Naive B cell (primary cell): Measurements from ENCODE around the gene MCC. TPM values are rescaled to one million over a fixed set of nuclear protein-coding genes. Genes with fewer than 3 reads are reported as not detected.
"Not testable (repeated sequence)": the region's sequence is repeated elsewhere in the genome, so short reads cannot be mapped to it uniquely, and the experiment has no call there.

Experiments used
- ATAC-seq, 2 donors: fragments of 150-1000 bp; cut with Tn5 transposase; 2 replicates each; pipeline ENCODE4 v1.10.0; 2021; ENCODE audit warnings: low read depth in 2 of 2, mild to moderate bottlenecking in 2 of 2, moderate library complexity in 2 of 2
- DNase-seq: peaks from one replicate; pipeline ENCODE4 v3.0.0; 2022
- H3K27ac Mint-ChIP-seq, 6 donors: one replicate each; pipeline ENCODE4 v1.8.0; 2020 to 2022; ENCODE audit warnings: mild to moderate bottlenecking in 6 of 6, mixed read lengths in 6 of 6, moderate library complexity in 5 of 6, inconsistent platforms in 2 of 6
- H3K27me3 Mint-ChIP-seq, 3 donors: one replicate each; pipeline ENCODE4 v1.8.0; 2021 to 2022; ENCODE audit warnings: mixed read lengths in 3 of 3, mild to moderate bottlenecking in 1 of 3
- H3K36me3 Mint-ChIP-seq, 2 donors: one replicate each; pipeline ENCODE4 v1.8.0; 2020 to 2022; ENCODE audit warnings: mixed read lengths in 2 of 2, inconsistent platforms in 1 of 2, mild to moderate bottlenecking in 1 of 2
- H3K4me1 Mint-ChIP-seq, 3 donors: one replicate each; pipeline ENCODE4 v1.8.0; 2020 to 2022; ENCODE audit warnings: mixed read lengths in 3 of 3, inconsistent platforms in 1 of 3, mild to moderate bottlenecking in 1 of 3, moderate library complexity in 1 of 3
- H3K4me3 Mint-ChIP-seq, 8 donors: one replicate each; pipeline ENCODE4 v1.8.0; 2020 to 2022; ENCODE audit warnings: mild to moderate bottlenecking in 8 of 8, mixed read lengths in 8 of 8, moderate library complexity in 8 of 8, inconsistent platforms in 2 of 8
- H3K9me3 Mint-ChIP-seq, 7 donors: one replicate each; pipeline ENCODE4 v1.8.0; 2020 to 2022; ENCODE audit warnings: mixed read lengths in 7 of 7, mild to moderate bottlenecking in 5 of 7, inconsistent platforms in 2 of 7, moderate library complexity in 1 of 7
- polyA plus RNA-seq, 6 donors: library from polyadenylated mRNA; unstranded; fragments of 300-500 nt; fragmentation: Illumina TruSeq; gene quantifications; one replicate each; pipeline ENCODE4 v1.2.3, GENCODE V29; 2021; ENCODE audit warnings: low read depth in 6 of 6

The MCC gene
- polyA plus RNA-seq, 6 donors from 2014 or later: 0.16 to 0.56 (median 0.31) TPM; not detected in 1

DNA sequence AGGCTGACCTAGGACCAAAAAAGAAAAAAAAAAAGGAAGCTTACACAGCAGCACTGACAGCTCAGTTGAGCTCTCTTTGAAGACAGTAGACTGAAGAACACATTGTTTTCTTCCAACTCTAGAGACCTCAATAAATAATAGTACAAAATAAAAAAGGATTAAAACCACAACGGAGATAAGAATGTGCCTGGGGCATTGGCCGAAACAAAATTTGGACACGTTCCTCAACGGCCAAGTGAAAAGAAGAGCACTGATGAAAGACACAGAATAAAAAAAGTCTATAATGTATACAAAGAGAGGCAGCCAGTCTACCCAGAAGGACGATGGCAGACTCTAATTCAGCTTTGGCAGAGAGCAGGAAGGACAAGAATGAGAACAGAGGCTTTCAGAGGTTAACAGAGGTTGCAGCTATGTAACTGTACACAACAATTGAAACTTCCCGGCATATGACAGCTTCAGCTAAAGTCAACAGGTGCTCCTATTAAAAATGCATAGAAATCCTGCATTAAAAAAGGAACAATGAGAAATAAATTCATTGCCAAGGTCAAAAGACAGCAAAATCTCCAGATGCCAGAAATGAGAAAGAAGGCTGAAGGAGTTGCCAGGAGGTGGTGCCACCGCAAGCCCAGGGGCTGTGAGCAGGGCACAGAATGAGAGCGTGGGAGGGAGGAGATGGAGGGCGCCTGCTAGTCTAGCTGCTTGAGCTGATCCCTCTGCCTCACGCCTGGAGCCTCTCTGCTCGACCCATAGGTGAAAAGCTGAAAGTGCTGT, 397.7 kb downstream of the MCC start:
- Mint-ChIP-seq H3K4me3 (no peak overlapping the region), H3K27me3 (peaks cover 18 to 40% (median 26%) of the 10 kb centered on the region in 3 donors), H3K4me1 (no peaks in the 10 kb centered on the region), H3K9me3 (no peaks in the 10 kb centered on the region), H3K27ac (no peak overlapping the region), H3K36me3 (no peaks in the 10 kb centered on the region)
- ATAC-seq: no peak
- DNase-seq: no peak

DNA sequence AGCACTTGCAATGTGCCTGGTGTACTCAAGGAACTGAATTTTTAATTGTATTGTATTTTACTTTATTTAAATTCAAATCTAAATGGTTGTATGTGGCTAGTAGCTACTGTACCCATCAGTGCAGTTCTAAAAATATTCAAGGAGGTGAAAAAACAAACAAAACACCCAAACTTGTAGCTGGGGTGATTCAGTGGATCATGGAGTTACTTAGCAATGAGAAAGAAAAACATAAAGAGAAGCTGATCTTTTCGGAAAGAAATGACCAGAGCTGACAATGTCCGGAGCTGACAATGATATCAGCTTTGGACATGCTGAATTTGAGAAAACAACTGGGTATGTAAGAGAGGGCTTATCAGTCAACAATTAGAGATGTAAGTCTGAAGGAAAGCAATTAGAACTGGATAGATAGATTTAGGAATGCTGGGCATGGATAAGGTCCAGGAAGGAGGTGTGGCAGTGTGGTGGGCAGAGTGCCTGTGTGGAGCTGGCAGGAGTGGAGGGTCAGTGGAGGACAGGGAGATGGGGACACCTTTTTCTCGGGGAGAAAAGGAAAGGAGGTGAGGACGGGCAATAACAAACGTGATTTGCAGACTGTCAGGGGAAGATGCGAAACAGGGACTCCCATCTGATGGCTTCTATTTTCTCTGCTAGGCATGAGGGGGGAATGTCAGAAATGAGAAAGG, 398.5 kb downstream of the MCC start:
- Mint-ChIP-seq H3K27ac (no peak overlapping the region), H3K36me3 (no peaks in the 10 kb centered on the region), H3K4me3 (no peak overlapping the region), H3K9me3 (no peaks in the 10 kb centered on the region), H3K4me1 (no peaks in the 10 kb centered on the region), H3K27me3 (peaks cover 18 to 40% (median 26%) of the 10 kb centered on the region in 3 donors)
- ATAC-seq (no peak), DNase-seq (no peak)

DNA sequence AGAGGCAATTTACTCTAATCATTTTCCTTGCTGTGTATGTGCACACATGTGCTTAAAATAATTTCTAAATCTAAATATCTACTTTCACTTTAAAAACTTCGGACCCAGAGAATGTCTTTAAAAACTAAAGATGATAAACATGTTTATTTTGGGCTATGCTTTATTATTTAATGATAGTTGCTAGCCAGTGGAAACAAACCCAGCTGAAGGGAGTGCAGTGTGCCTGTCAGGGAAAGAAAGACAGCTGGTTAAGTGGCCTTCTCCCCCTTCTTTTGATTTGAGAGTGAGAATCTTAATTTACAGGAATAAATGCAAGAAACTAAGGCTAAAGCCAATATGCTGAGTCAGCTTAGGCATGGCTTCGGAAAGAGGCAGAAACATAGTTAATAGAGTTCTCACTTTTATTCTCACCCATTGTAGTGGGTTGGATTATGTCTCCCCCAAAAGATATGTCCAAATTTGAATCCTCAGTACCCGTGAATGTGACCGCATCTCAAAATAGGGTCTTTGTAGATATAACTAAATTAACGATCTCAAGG, 400.2 kb downstream of the MCC start:
- no peaks in the 10 kb centered on the region for H3K36me3 Mint-ChIP-seq
- H3K4me1 Mint-ChIP-seq: no peaks in the 10 kb centered on the region
- peaks cover 18 to 41% (median 40%) of the 10 kb centered on the region in 3 donors for H3K27me3 Mint-ChIP-seq
- ATAC-seq (no peak), DNase-seq (no peak)
- H3K27ac Mint-ChIP-seq: no peak overlapping the region
- no peak overlapping the region for H3K4me3 Mint-ChIP-seq
- H3K9me3 Mint-ChIP-seq: no peaks in the 10 kb centered on the region

DNA sequence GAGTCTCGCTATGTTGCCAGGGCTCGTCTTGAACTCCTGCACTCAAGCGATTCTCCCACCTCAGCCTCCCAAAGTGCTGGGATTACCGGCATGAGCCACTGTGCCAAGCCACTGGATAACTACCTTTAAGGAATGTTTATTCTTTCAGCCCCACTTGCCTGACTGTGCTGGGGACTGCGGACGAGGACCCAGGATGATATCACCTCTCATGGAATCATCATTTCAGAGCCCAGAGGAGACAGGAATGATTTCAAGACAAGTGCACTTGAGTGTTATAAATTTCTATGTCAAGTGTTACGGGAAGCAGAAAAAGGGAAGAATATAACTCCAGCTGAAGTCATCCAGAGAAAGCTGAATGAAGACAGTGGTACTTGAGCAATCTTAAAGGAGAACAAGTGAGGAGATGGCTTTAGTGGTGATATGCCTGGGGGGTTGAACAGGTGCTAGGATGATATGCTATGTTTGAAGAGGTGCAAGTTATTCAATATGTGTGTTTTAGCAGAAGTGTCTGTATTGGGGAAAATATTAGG, 402.3 kb downstream of the MCC start:
- Mint-ChIP-seq H3K4me3 (no peak overlapping the region), H3K4me1 (no peaks in the 10 kb centered on the region), H3K27ac (no peak overlapping the region), H3K27me3 (peaks cover 9 to 47% (median 45%) of the 10 kb centered on the region in 3 donors), H3K9me3 (no peaks in the 10 kb centered on the region), H3K36me3 (no peaks in the 10 kb centered on the region)
- DNase-seq (no peak), ATAC-seq (no peak)

DNA sequence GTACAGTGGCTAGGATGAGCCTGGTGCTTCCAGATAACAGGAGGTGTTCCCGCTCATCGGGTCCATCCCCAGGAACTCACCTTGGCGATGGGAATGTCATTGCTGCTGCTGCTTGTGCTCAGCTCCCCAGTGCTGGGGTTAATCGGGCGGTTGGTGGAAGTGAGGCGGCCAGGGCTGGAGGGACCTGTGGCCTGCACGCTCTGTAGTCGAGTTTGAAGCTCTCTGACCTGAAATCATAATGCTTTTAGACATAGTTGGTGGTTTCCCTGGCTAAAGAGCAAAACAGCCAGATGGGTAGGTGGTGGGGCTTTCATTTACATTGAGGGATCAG, 403.2 kb downstream of the MCC start:
- Mint-ChIP-seq H3K36me3 (no peaks in the 10 kb centered on the region), H3K9me3 (peaks cover 0 to 5% (median 0%) of the 10 kb centered on the region in 7 donors)

DNA sequence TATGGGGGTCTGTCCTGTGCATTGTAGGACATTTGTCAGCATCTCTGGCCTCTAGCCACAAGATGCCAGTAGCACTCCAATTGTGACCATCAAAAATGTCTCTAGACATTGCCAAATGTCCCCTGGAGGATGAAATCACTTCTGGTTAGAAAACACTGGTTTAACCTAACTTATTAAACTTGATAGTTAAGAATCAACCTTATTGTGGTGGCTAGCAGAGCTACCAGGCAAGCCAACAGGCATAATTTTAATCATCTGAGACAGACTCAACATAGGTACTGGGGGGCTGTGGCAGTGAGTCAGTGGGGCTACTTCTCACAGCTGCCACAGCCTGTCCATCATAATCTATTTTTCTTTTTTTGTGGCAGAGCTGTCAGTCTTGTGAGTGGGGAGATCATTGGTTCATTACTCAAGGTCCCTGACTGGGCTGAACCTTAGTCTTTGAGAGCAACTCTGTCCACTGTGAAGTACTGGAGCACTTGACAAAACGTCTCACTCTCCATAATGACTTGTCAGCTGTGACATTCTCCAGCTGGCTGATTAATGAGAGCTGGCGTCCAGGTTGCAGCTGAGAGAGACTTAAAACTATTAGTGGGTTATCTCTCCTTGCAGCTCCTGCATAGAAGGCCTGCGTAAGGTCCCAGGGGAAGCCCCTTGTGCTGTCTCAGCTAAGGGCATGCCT, 403.7 kb downstream of the MCC start:
- Mint-ChIP-seq H3K4me1 (no peaks in the 10 kb centered on the region), H3K27ac (no peak overlapping the region), H3K36me3 (no peaks in the 10 kb centered on the region), H3K27me3 (peaks cover 4 to 40% (median 31%) of the 10 kb centered on the region in 3 donors), H3K4me3 (no peak overlapping the region), H3K9me3 (peaks cover 0 to 6% (median 0%) of the 10 kb centered on the region in 7 donors)
- DNase-seq (no peak), ATAC-seq (no peak)

More for the DNA sequence above, 403.2 kb downstream of the MCC start:
- DNase-seq: no peak
- H3K27me3 Mint-ChIP-seq: peaks cover 9 to 45% (median 36%) of the 10 kb centered on the region in 3 donors
- H3K27ac Mint-ChIP-seq: no peak overlapping the region
- H3K4me3 Mint-ChIP-seq: no peak overlapping the region
- H3K4me1 Mint-ChIP-seq: no peaks in the 10 kb centered on the region
- no peak for ATAC-seq

DNA sequence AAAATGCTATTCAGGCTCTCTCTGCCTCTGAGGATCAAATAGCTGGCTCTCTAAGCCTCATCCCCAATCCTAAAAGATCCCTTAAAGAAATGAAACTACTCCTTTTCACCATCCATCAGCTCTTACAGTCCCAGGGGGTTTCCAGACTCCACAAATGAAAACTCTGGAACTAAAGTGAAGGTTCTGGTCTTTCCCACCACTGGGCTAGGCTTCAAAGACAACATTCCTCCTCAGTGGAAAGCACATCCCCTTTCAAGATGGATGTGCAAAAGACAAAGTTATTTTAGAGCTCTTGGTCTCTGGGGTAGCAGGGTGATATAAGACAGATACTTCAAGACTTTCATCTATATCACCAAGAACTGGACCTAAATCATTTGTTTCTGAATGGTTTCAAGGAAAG, 404.8 kb downstream of the MCC start:
- Mint-ChIP-seq H3K36me3 (no peaks in the 10 kb centered on the region), H3K4me1 (no peaks in the 10 kb centered on the region), H3K27me3 (peaks cover 4 to 33% (median 21%) of the 10 kb centered on the region in 3 donors), H3K27ac (no peak overlapping the region), H3K4me3 (no peak overlapping the region), H3K9me3 (peaks cover 0 to 14% (median 2%) of the 10 kb centered on the region in 7 donors)
- no peak for ATAC-seq
- no peak for DNase-seq

DNA sequence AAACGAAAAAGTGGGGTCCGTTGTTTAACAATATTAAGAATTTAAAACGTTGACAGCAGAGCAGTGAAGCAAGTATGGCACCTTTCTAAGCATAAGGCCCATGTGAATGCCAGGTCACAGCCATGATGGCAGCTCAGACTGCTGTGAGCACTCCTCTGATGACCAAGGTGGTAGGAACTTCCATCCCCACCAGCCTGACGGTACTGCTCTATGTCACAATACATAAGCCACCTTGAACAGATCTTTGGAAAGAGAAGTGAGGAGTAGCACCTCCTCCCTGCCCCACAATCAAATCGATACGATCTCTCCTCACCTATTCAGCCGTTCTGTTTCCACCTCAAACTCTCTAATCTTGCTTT, 405.7 kb downstream of the MCC start:
- H3K4me1 Mint-ChIP-seq: no peaks in the 10 kb centered on the region
- H3K27ac Mint-ChIP-seq: no peak overlapping the region
- H3K4me3 Mint-ChIP-seq: no peak overlapping the region
- DNase-seq: no peak
- H3K36me3 Mint-ChIP-seq: peaks cover 0 to 1% of the 10 kb centered on the region in 2 donors
- peaks cover 0 to 14% (median 2%) of the 10 kb centered on the region in 7 donors for H3K9me3 Mint-ChIP-seq
- H3K27me3 Mint-ChIP-seq: peaks cover 4 to 32% (median 17%) of the 10 kb centered on the region in 3 donors
- no peak for ATAC-seq

DNA sequence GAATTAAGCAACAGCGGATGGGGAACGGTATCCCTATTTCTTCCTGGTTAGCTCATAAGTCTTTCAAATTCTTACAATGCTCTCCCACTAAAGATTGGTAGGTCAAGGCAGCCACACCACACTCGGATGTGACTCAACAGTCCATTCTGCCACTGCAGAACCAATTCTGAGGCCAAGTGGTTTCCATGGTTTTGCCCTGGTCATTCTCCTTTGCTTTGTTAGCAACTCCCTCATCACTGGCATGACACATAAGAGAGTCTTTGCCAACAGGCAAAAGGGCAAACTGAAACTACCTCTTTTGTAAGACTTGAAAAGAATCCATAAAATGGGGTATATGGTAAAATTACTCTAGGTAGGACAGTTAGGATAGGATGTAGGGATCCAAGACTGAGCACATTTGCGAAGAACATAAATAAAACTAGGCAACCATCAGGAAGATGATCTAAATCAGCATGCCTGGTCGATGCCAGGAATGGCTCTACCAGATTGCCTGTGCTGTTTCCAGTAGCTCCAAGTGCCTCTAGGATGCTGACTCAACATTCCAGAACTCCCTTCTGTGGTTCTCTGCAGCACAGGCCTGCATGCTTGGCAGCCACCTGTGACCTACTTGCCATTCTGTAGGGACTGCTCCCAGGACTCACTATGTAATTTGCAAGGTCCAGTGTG, 406.2 kb downstream of the MCC start:
- no peaks in the 10 kb centered on the region for H3K4me1 Mint-ChIP-seq
- peaks cover 0 to 17% (median 7%) of the 10 kb centered on the region in 7 donors for H3K9me3 Mint-ChIP-seq
- peaks cover 0 to 6% of the 10 kb centered on the region in 2 donors for H3K36me3 Mint-ChIP-seq
- peaks cover 4 to 37% (median 22%) of the 10 kb centered on the region in 3 donors for H3K27me3 Mint-ChIP-seq
- DNase-seq (no peak), ATAC-seq (no peak)
- H3K4me3 Mint-ChIP-seq: no peak overlapping the region
- peak overlapping the region in 1 of 6 donors; percentile 16 for H3K27ac Mint-ChIP-seq

DNA sequence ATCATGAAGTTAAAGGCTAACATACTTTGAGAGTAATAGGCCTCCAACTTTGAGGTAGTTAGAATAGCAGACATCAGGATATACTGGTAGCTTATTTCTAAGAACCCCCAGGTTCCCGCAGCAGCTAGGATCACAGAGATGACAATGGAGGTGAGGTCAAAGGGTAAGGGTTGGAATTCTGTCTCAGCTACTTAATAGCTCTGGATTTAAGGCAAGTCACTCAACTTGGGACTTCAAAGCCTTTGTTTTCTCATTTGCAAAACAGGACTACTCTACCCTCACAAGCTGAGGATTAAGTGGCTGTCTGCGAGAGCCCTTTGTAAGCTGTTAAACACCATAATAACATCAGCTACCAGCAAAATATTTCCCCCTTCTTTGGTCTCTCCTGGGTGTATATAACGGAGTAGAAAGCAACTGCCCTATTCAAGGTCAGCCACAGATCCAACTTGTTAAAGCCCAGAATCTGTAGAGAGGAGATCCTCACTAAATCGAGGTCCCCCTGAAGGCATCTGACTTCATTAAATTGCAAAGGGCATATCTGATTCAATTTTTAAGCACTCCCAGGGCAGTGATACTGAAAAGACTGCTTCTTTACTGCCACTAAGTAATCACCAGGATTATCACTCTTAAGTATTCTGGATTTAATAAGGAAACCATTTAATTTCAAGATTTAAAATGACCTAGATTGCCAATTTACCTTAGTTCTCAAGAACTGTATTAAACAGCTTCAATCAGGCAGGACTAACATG, 407.0 kb downstream of the MCC start:
- no peak for ATAC-seq
- Mint-ChIP-seq H3K36me3 (peaks cover 0 to 9% of the 10 kb centered on the region in 2 donors), H3K4me1 (no peaks in the 10 kb centered on the region), H3K27ac (no peak overlapping the region), H3K4me3 (no peak overlapping the region), H3K9me3 (peaks cover 0 to 21% (median 8%) of the 10 kb centered on the region in 7 donors), H3K27me3 (peaks cover 4 to 42% (median 23%) of the 10 kb centered on the region in 3 donors)
- DNase-seq: no peak

DNA sequence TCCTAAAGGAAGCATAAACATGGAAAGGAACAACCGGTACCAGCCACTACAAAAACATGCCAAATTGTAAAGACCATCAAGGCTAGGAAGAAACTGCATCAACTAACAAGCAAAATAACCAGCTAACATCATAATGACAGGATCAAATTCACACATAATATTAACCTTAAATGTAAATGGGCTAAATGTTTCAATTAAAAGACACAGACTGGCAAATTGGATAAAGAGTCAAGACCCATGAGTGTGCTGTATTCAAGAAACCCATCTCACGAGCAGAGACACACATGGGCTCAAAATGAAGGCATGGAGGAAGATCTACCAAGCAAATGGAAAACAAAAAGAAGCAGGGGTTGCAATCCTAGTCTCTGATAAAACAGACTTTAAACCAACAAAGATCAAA, 411.6 kb downstream of the MCC start:
- not testable (repeated sequence) for H3K27ac Mint-ChIP-seq

DNA sequence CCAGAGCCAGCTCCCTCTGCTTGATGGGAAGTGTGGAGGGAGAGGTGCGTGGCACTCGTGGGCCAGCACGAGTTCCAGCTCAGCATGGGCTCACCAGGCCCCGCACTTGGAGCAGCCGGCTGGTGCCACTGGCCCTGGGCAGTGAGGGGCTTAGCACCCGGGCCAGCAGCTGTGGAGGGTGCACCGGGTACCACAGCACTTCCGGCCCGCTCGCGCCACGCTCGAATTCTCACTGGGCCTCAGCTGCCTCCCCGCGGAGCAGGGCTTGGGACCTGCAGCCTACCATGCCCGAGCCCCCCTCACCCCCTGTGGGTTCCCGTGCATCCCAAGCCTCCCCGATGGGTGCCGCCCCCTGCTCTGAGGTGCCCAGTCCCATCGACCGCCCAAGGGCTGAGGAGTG, 413.2 kb downstream of the MCC start:
- peaks cover 0 to 9% of the 10 kb centered on the region in 2 donors for H3K36me3 Mint-ChIP-seq
- peaks cover 0 to 22% (median 11%) of the 10 kb centered on the region in 7 donors for H3K9me3 Mint-ChIP-seq
- no peak overlapping the region for H3K4me3 Mint-ChIP-seq
- ATAC-seq (no peak), DNase-seq (no peak)
- no peaks in the 10 kb centered on the region for H3K4me1 Mint-ChIP-seq
- peaks cover 4 to 32% (median 31%) of the 10 kb centered on the region in 3 donors for H3K27me3 Mint-ChIP-seq
- no peak overlapping the region for H3K27ac Mint-ChIP-seq

More for the DNA sequence above, 411.6 kb downstream of the MCC start:
- H3K27me3 Mint-ChIP-seq: peaks cover 4 to 32% (median 31%) of the 10 kb centered on the region in 3 donors
- peaks cover 0 to 27% (median 11%) of the 10 kb centered on the region in 7 donors for H3K9me3 Mint-ChIP-seq
- not testable (repeated sequence) for DNase-seq, H3K4me3 Mint-ChIP-seq, H3K4me1 Mint-ChIP-seq, H3K36me3 Mint-ChIP-seq, ATAC-seq
